Esophagus squamous epithelium (tissue), 4 donors: ENCODE measurements around the gene KLK14.

ENCODE experiments used
- POLR2A ChIP-seq, 4 donors: fragments of 450-650 bp; IDR thresholded peaks; one replicate each; pipeline ENCODE4 v1.6.1; 2017; ENCODE audit warnings: antibody characterized with exemption in 4 of 4, mild to moderate bottlenecking in 4 of 4, moderate library complexity in 3 of 4
- TF ChIP-seq, protein P1 (sequence below), 6 experiments: fragments of 450-650 bp in 4 of 6; fragments of 200-600 bp in 2 of 6; sonication (generic) in 2 of 6; IDR thresholded peaks; one replicate each; pipeline ENCODE4 v1.5.1; 2016 to 2019; ENCODE audit warnings: antibody characterized with exemption in 6 of 6, mild to moderate bottlenecking in 4 of 6, moderate library complexity in 4 of 6

- TF ChIP-seq, protein P1, sequence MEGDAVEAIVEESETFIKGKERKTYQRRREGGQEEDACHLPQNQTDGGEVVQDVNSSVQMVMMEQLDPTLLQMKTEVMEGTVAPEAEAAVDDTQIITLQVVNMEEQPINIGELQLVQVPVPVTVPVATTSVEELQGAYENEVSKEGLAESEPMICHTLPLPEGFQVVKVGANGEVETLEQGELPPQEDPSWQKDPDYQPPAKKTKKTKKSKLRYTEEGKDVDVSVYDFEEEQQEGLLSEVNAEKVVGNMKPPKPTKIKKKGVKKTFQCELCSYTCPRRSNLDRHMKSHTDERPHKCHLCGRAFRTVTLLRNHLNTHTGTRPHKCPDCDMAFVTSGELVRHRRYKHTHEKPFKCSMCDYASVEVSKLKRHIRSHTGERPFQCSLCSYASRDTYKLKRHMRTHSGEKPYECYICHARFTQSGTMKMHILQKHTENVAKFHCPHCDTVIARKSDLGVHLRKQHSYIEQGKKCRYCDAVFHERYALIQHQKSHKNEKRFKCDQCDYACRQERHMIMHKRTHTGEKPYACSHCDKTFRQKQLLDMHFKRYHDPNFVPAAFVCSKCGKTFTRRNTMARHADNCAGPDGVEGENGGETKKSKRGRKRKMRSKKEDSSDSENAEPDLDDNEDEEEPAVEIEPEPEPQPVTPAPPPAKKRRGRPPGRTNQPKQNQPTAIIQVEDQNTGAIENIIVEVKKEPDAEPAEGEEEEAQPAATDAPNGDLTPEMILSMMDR (IDR thresholded peaks at IDR 0.05), result no peak
- TF ChIP-seq POLR2A (IDR thresholded peaks at IDR 0.05), result no peak
Measured at GRCh38 chr19:51082611-51083010, at the start of gene KLK14.
